CD4-positive, alpha-beta T cell (primary cell): ENCODE results near the gene RAPSN. TPM values are rescaled to one million over a fixed set of nuclear protein-coding genes. Genes with fewer than 3 reads are reported as not detected.

Source experiments
- ATAC-seq: fragments of 200-7000 bp; cut with Tn5 transposase; one replicate; pipeline ENCODE4 v1.10.0; 2022; ENCODE audit warnings: mild to moderate bottlenecking; ENCODE audit not compliant: poor library complexity
- CTCF ChIA-PET: fragments of 350-600 bp; sonication (Branson Sonifier 250); formaldehyde crosslinking; loops from one replicate; lab custom pipeline; 2021; ENCODE audit warnings: antibody characterized with exemption, inconsistent platforms; lab: Charles Lee
- POLR2A ChIA-PET: fragments of 350-600 bp; sonication (Branson Sonifier 250); formaldehyde crosslinking; loops from one replicate; lab custom pipeline; 2021; ENCODE audit warnings: antibody characterized with exemption, inconsistent platforms; lab: Charles Lee
- DNase-seq, 14 experiments: peaks; one replicate each; pipeline ENCODE4 v3.0.0-alpha.2; 2013 to 2020; ENCODE audit warnings: mixed read lengths in 2 of 14
- H3K27ac ChIP-seq, 2 donors: one replicate each; pipeline versions ENCODE4 v1.5.1 to v1.7.0; 2013; ENCODE audit warnings: low read length in 2 of 2, low read depth in 1 of 2, mild to moderate bottlenecking in 1 of 2
- H3K27me3 ChIP-seq, 2 experiments: 1 replicate in 1 of 2; 2 replicates in 1 of 2; pipeline versions ENCODE4 v1.6.1 to v1.7.0; 2013; ENCODE audit warnings: low read length in 2 of 2, control low read depth in 1 of 2, mild to moderate bottlenecking in 1 of 2, moderate library complexity in 1 of 2; ENCODE audit not compliant: insufficient read depth in 2 of 2, control insufficient read depth in 1 of 2
- H3K36me3 ChIP-seq: one replicate; pipeline ENCODE4 v1.6.1; 2013; ENCODE audit warnings: low read length, control low read depth; ENCODE audit not compliant: insufficient read depth
- H3K4me1 ChIP-seq: one replicate; pipeline ENCODE4 v1.6.1; 2013; ENCODE audit warnings: low read length, control low read depth; ENCODE audit not compliant: insufficient read depth
- H3K4me3 ChIP-seq: one replicate; pipeline ENCODE4 v1.5.1; 2013; ENCODE audit warnings: mild to moderate bottlenecking, low read length, moderate library complexity
- H3K9me3 ChIP-seq, 2 experiments: 1 replicate in 1 of 2; 2 replicates in 1 of 2; pipeline versions ENCODE4 v1.6.1 to v1.7.0; 2013; ENCODE audit warnings: low read length in 2 of 2, mild to moderate bottlenecking in 2 of 2, control low read depth in 1 of 2, moderate library complexity in 1 of 2; ENCODE audit not compliant: control insufficient read depth in 1 of 2, insufficient read depth in 1 of 2
- H3K27ac Mint-ChIP-seq: one replicate; pipeline ENCODE4 v1.8.0; 2020; ENCODE audit warnings: mixed read lengths
- H3K27me3 Mint-ChIP-seq: one replicate; pipeline ENCODE4 v1.8.0; 2021; ENCODE audit warnings: mixed read lengths
- H3K36me3 Mint-ChIP-seq: one replicate; pipeline ENCODE4 v1.8.0; 2021; ENCODE audit warnings: low read depth, mixed read lengths
- H3K4me1 Mint-ChIP-seq: one replicate; pipeline ENCODE4 v1.8.0; 2021; ENCODE audit warnings: low read depth, mixed read lengths
- H3K4me3 Mint-ChIP-seq: one replicate; pipeline ENCODE4 v1.8.0; 2020; ENCODE audit warnings: mild to moderate bottlenecking, mixed read lengths
- H3K9me3 Mint-ChIP-seq: one replicate; pipeline ENCODE4 v1.8.0; 2020; ENCODE audit warnings: mixed read lengths
- intact Hi-C, 2 experiments: fragments of 100-400 bp; cut with DNase I in 1 of 2; cut with micrococcal nuclease in 1 of 2; formaldehyde crosslinking; loops; one replicate each; pipeline versions ENCODE4 v1.15.1 to v1.9.0; 2023 to 2025; cut with DNase I, micrococcal nuclease
- total RNA-seq, 174 experiments: library from RNA in 2 of 174; stranded (reverse) in 2 of 174; gene quantifications; one replicate each; pipeline ENCODE4 v1.2.3 and lab custom pipeline; 2021 to 2026
- TF ChIP-seq, protein P1 (sequence below): fragments of 200-600 bp; IDR thresholded peaks from one replicate; pipeline ENCODE4 v1.8.0; 2022; ENCODE audit warnings: antibody characterized with exemption, mild to moderate bottlenecking

Gene RAPSN
- total RNA-seq, 2 experiments from 2014 or later: 0.56 to 0.85 TPM

DNA sequence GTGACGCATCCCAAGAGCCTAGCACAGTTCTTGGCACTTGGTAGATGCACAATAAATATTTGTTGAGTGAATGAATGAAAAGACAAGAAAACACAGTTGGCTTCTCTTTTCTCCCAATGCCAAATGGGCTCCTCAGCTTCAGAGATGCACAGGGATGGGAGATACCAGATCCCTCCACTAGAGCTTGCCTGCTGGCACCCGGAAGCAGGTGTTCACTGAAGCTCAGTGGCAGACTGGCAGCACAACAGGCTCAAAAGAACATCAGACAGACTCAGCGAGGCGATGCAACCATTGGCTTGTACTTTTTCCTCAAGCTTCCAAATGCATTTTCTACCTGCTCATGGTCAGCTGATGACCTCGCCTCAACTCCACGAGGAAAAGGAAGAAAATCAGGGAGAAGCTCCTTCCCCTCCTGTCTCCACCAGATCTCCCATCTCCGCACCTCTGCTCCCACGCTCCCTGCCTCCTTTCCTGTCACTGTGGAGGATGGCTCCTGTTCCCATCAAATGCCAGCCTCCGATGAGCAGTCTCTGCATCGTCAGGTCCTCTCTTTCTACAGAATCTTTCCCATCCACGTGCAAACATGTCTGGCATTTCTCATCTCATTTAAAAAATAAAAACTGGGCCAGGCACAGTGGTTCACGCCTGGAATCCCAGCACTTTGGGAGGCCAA, 5.8 kb downstream of the RAPSN start:
- H3K9me3 Mint-ChIP-seq: no peaks in the 10 kb centered on the region
- POLR2A ChIA-PET: no interaction called here
- CTCF ChIA-PET: interaction anchor here (1.1 kb wide), 1 partner anchor 69 kb away, joined by 3 read pairs; no protein-coding TSS in a partner anchor
- H3K27me3 ChIP-seq: no peaks in the 10 kb centered on the region
- H3K36me3 ChIP-seq: no peaks in the 10 kb centered on the region
- H3K27me3 Mint-ChIP-seq: no peaks in the 10 kb centered on the region
- no peak overlapping the region for H3K27ac ChIP-seq
- H3K4me3 ChIP-seq: no peak overlapping the region
- peak overlapping the region; percentile 55 for H3K27ac Mint-ChIP-seq
- no peaks in the 10 kb centered on the region for H3K36me3 Mint-ChIP-seq
- no peaks in the 10 kb centered on the region for H3K9me3 ChIP-seq
- DNase-seq (no peak), ATAC-seq (peak; percentile 61)
- no peaks in the 10 kb centered on the region for H3K4me1 Mint-ChIP-seq
- TF ChIP-seq, protein P1, sequence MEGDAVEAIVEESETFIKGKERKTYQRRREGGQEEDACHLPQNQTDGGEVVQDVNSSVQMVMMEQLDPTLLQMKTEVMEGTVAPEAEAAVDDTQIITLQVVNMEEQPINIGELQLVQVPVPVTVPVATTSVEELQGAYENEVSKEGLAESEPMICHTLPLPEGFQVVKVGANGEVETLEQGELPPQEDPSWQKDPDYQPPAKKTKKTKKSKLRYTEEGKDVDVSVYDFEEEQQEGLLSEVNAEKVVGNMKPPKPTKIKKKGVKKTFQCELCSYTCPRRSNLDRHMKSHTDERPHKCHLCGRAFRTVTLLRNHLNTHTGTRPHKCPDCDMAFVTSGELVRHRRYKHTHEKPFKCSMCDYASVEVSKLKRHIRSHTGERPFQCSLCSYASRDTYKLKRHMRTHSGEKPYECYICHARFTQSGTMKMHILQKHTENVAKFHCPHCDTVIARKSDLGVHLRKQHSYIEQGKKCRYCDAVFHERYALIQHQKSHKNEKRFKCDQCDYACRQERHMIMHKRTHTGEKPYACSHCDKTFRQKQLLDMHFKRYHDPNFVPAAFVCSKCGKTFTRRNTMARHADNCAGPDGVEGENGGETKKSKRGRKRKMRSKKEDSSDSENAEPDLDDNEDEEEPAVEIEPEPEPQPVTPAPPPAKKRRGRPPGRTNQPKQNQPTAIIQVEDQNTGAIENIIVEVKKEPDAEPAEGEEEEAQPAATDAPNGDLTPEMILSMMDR: no peak
- intact Hi-C loops: no loop called here
- peaks cover 3% of the 10 kb centered on the region for H3K4me1 ChIP-seq
- H3K4me3 Mint-ChIP-seq: no peak overlapping the region

DNA sequence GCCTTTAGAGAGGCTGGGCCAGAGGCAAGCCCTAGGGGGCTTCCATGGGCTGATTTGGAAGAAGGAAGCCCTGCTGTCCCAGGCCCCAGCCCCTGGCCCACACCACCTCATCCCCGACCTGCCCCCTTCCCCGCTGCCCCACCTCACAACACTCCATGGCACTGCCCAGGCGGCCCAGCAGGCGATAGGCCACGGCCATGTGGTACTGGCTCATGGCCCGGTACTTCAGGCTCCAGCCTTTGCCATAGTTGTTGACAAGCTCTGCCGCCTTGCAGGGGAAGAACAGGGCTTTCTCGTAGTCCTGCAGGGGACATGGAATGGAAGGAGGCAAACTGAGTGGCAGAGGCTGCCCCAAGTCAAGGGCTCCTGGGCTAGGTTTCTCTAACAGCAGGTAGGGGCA, 6.4 kb downstream of the RAPSN start:
- Mint-ChIP-seq H3K27ac (no peak overlapping the region), H3K27me3 (no peaks in the 10 kb centered on the region), H3K4me1 (no peaks in the 10 kb centered on the region), H3K4me3 (no peak overlapping the region), H3K9me3 (no peaks in the 10 kb centered on the region), H3K36me3 (no peaks in the 10 kb centered on the region)
- TF ChIP-seq, protein P1: no peak
- ChIA-PET CTCF (interaction anchor here (1.1 kb wide), 1 partner anchor 68 kb away, joined by 3 read pairs; no protein-coding TSS in a partner anchor), POLR2A (no interaction called here)
- Histone ChIP-seq H3K4me1 (peaks cover 3% of the 10 kb centered on the region), H3K27ac (no peak overlapping the region), H3K36me3 (no peaks in the 10 kb centered on the region), H3K27me3 (no peaks in the 10 kb centered on the region), H3K4me3 (no peak overlapping the region), H3K9me3 (peaks cover 0 to 5% of the 10 kb centered on the region in 2 experiments)
- ATAC-seq (no peak), DNase-seq (no peak)
- intact Hi-C loops: no loop called here

DNA sequence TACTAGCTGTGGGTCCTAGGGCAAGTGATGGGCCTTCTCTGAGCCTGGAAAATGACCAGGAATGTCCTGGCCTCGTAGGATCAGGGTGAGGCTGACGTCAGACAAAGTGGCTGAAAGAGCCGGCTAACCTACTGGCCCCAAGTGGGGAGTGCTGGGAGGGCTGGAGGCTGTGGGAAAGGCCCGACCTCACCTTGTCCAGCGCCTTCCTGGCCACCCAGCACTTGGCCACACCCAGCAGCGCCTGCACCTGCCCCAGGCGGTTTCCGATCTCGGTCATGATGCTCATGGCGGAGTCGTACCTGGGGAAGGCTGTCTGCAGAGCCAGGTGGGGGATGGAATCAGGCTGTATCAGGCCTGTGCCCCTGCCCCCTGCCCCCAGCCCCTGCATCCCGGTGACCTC, 7.5 kb downstream of the RAPSN start:
- H3K27me3 Mint-ChIP-seq: no peaks in the 10 kb centered on the region
- no peak for DNase-seq
- H3K4me1 Mint-ChIP-seq: no peaks in the 10 kb centered on the region
- peaks cover 3% of the 10 kb centered on the region for H3K4me1 ChIP-seq
- H3K27ac ChIP-seq: no peak overlapping the region
- peaks cover 0 to 10% of the 10 kb centered on the region in 2 experiments for H3K9me3 ChIP-seq
- H3K9me3 Mint-ChIP-seq: no peaks in the 10 kb centered on the region
- intact Hi-C loops: no loop called here
- ChIA-PET CTCF (no interaction called here), POLR2A (no interaction called here)
- ATAC-seq: no peak
- H3K36me3 ChIP-seq: no peaks in the 10 kb centered on the region
- H3K4me3 ChIP-seq: no peak overlapping the region
- no peak overlapping the region for H3K27ac Mint-ChIP-seq
- no peaks in the 10 kb centered on the region for H3K27me3 ChIP-seq
- no peaks in the 10 kb centered on the region for H3K36me3 Mint-ChIP-seq
- TF ChIP-seq, protein P1: no peak
- H3K4me3 Mint-ChIP-seq: no peak overlapping the region
